Bone marrow (tissue), 2 donors: Measurements from ENCODE around the gene PPP2R3C.
"Not testable (repeated sequence)": the region's sequence is repeated elsewhere in the genome, so short reads cannot be mapped to it uniquely, and the experiment has no call there.

ENCODE experiments used
- DNase-seq, 2 donors: peaks; one replicate each; lab custom pipeline; 2025; lab: John Stamatoyannopoulos, UW

PPP2R3C gene

GRCh38 chr14:35121887-35122695, at the start of gene PPP2R3C, which contains the start of gene PRORP:
PPP2R3C (minus strand) TSS chr14:35121990; CDS start chr14:35121959, 31 bp downstream.
PRORP (plus strand) TSS chr14:35122552; CDS start chr14:35123246, 694 bp downstream.
- DNase-seq: peak; percentile 86 to 93

DNA sequence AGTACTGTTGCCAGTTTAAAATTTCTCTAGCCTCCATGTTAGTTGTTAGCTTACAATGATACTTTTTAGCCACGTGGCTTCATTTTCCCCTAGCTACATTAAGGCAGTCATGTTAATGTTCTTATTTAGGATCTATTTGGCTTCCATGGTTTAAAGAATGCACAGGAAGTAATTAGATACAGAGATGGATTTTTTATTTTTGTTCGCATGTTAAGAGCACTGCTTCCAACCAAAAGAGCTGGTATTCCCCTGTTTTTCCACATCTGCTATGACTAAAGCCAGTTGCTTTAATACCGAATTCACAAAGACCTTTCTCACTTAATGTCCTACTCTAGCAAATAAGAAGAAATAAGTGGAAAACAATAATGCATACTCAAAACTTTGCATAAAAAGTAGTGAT, 45.7 kb upstream of the PPP2R3C start:
- no peak for DNase-seq

GRCh38 chr14:35164849-35165248, 43.1 kb upstream of the PPP2R3C start:
- no peak for DNase-seq

DNA sequence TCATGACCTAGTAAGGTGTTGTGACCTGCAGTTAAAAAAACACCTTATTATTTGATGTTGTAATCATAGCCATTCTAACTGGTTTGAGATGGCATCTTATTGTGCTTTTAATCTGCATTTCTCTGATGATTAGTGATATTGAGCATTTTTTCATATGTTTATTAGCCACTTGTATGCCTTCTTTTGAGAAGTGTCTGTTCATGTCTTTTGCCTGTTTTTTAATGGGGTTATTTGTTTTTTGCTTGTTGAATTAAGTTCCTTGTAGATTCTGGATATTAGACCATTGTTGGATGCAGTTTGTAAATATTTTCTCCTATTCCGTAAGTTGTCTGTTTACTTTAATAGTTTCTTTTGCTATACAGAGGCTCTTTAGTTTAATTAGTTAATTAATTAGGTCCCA, 41.6 kb upstream of the PPP2R3C start:
- no peak for DNase-seq

- DNase-seq: no peak
Measured at GRCh38 chr14:35161231-35161630, 39.4 kb upstream of the PPP2R3C start.

DNA sequence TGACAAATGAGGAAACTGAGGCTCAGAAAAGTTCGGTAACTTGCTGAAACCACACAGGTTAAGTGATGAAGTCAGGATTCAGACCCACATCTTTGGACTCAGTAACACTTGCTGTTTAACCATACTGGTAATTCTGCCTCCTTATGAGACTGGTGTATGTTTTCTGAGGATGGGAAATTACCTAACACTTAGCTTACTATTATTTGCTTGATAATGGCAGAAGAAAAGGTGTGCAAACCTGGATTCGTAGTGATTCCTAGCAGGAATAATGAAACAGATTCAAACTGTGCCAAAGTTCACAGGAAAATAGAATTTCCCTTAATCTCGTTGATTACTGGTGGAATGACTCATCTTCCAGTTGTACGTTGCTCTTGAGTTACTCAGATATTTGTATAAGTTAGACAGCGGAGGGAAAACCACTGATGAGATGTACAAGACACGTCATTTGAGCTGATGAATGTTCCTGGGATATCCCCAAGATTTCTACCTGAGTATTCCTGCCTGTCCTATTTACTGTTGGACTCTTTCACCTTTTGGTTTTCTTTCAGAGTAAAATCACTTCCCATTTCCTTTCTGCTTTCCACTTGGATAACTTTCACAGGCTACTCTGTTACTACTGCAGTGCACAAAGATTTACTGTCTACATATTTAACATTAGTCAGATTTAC, 38.1 kb upstream of the PPP2R3C start:
- no peak for DNase-seq

DNA sequence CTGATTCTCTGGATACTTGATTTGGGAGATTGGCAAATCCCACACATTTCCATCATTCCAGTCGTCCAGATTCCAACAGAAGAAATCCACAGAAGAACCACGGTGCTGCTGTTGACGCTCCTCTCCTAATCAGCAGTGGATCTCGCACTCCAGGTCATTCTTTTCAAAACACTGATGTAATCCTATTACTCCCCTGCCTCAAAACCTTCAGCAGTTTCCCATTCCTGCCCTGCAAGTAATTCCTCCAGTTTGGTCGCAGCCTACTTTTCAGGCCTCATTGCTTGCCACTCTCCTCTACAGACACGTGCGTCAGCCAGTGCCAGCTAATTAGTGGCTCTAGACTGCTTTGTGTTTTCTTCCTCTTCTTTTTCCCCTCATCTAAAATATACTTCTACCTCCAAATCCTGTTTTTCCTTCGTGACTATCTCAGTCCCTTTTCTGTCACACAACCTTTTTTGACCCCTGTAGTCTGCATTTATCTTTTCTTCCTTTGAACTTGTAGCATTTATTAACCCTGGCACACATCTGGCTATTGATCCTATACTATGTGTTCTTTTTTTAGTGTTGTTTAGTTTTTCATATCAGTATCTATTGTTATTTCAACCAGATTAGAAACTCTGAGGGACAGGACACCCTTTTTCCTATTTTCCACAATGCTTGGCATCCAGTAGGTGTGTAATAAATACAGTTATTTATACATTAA, 37.3 kb upstream of the PPP2R3C start:
- no peak for DNase-seq

GRCh38 chr14:35158491-35158890, 36.7 kb upstream of the PPP2R3C start:
- no peak for DNase-seq

DNA sequence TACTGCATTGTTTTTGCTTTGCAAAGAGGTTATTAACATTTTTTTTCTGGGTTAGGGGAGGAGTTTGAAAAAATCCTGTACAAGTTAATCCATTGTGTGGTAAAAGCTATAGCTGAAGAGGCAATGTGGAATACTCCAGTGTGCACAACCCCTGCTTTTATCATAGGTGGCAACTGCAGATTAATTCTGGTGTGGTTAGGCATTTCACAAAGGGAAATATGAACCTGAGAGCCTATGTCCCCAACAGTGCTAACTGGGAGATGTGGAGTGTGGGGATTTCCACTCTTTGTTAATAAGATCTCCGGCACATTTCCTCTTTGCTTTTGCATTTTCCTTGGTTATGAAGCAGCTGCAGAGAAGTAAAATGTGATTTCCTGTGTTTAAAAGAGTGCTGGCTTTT, 34.2 kb upstream of the PPP2R3C start:
- DNase-seq: peak in 1 of 2 donors; percentile 45

DNA sequence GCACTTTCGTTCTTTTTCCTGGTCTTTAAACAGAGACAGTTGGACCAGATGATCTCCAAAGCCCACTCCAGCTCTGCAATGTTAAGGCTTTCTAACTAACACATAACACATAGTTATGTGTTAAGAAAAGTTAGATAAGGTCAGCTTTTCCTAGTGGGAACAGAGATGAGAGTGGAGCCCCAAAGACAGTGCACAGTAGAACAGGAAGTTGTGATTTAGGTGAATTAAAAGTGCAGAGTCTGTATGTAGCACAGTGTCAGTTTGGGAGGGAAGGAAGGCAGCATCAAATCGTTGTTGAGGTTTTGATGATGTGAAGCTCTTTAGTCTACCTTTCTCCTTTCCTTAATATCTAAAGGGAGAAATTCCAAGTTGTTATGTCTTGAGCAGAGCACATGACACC, 32.2 kb upstream of the PPP2R3C start:
- no peak for DNase-seq

GRCh38 chr14:35152531-35152930, 30.7 kb upstream of the PPP2R3C start:
- DNase-seq: not testable (repeated sequence)

DNA sequence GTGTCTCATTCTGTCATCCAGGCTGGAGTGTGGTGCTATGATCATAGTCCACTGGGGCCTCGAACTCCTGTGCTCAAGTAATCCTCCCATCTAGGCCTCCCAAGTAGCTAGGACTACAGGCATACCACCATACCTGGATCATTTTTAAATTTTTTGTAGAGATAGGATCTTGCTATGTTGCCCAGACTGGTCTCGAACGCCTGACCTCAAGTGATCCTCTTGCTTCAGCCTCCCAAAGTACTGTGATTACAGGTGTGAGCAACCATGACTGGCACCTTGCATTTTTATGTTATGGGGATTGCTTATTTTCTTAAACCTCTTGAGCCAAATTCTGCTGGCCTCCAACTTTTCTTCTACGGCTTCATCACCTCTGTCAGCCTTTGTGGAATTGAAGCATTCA, 27.4 kb upstream of the PPP2R3C start:
- DNase-seq: no peak

- DNase-seq: no peak
Measured at GRCh38 chr14:35147711-35148110, 25.9 kb upstream of the PPP2R3C start.

GRCh38 chr14:35147186-35147585, 25.4 kb upstream of the PPP2R3C start:
- DNase-seq: no peak

DNA sequence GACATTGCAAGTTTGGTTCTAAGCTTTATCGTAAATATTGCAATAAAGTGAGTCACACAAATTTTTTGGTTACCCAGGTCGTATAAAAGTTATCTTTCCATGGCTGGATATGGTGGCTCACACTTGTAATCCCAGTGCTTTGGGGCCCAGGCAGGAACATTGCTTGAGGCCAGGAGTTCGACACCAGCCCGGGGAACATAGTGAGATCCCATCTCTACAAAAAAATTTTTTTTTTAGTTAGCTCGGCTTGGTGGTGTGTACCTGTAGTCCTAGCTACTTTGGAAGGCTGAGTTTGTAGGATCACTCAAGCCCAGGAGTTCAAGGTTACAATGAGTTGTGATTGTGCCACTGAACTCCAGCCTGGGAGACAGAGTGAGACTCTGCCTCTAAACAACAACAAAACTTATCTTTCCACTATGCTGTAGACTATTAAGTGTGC, 24.9 kb upstream of the PPP2R3C start:
- no peak for DNase-seq

DNA sequence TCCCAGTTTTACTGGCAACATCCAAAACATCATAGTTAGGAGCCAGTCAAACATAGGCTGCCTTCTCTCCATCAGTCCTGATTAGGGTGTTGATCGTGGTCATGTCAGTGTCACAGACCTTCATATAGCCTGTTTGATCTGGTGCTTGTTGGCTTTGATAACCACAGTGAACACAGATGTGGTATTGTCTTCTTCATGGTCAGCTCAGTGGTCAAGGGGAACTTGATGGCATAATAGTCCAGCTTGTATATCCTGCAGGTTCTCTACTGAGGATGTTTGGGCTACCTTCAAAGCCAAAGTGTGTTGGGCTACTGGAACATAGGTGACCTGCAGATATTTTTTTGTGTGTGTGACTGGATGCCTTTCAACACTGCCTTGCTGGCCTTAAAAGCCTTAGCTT, 22.2 kb upstream of the PPP2R3C start:
- DNase-seq: no peak

DNA sequence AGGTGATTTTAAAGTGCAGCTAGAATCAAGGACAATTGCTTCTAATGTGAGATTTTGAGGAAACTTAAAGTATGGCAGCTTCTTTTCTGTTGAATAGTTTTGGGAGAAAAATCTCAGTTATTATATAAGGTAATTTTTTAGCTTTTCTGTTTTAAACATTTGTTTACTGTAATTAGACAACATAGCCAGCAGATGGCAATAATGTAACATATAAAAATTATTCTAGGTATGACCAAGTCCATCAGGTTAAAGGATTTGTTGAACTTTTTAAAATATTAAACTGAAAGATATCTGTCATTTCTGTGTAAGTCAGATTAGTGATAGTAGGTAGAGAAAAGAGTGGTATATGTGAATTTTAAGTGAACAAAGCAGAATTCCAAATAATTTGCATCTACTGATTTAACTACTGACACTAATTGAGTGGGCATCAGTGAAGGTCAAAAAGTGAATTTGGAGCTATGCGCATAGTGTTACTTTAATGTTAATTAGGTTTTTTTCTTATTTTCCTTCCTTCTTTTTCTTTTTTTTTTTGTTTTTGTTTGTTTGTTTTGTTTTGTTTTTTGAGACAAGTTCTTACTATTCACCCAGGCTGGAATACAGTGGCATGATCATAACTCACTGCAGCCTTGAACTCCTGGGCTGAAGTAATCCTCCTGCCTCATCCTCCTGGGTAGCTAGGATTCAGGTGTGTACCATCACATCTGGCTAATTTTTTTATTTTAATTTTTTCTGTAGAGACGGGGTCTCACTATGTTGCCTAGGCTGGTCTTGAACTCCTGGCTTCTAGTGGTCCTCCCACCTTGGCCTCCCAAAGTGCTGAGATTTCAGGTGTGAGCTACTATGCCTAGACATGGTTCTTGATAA, 19.2 kb upstream of the PPP2R3C start:
- DNase-seq: no peak

DNA sequence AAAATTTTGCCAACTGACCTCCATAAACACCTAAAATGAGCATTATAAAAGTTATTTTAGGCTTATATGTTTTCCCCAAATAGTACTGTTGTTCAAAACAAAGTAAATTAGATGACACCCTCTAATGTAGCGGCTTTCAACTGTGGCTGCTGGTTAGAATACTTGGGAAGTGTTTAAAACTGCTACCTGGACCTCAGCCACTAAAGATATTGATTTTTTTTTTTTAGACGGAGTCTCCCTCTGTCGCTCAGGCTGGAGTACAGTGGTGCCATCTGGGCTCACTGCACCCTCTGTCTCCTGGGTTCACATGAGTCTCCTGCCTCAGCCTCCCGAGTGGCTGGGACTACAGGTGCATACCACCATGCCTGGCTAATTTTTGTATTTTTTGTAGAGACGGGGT, 16.8 kb upstream of the PPP2R3C start:
- DNase-seq: no peak

DNA sequence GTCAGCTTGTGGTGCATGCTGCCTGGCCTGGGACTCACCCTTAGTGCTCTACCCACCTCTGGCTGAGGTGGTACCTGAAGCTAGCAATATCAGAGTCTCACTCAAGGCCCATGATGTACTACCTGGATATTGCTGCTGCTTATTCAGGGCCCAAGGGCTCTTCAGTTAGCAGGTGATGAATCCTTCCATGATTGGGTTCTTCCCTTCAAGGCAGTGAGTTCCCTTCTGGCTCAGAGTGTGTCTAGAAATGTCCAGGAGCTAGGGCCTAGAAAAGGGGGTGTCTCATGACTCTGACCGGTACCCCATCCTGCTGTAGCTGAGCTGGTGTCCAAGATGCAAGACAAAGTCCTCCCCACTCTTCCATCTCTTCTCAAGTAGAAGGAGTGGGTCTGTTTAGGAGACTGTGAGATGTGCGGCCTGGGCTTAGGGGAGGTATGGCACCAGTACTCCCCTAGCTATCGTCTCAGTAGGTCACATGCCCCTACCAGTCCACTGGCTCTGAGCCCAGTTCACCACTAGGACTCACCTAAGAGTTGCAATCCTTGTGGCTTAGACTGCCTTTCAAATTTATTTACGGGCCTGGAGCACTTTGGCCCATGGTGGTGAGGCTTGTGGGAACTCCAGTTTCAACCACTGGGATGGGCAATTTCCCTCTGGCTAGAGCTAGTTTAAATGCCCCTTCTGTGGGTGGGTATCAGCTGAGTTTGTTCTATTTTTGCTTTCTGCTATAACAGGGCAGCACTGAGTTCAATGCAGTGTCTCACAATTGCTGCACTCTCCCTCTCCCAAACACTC, 12.7 kb upstream of the PPP2R3C start:
- DNase-seq: no peak

DNA sequence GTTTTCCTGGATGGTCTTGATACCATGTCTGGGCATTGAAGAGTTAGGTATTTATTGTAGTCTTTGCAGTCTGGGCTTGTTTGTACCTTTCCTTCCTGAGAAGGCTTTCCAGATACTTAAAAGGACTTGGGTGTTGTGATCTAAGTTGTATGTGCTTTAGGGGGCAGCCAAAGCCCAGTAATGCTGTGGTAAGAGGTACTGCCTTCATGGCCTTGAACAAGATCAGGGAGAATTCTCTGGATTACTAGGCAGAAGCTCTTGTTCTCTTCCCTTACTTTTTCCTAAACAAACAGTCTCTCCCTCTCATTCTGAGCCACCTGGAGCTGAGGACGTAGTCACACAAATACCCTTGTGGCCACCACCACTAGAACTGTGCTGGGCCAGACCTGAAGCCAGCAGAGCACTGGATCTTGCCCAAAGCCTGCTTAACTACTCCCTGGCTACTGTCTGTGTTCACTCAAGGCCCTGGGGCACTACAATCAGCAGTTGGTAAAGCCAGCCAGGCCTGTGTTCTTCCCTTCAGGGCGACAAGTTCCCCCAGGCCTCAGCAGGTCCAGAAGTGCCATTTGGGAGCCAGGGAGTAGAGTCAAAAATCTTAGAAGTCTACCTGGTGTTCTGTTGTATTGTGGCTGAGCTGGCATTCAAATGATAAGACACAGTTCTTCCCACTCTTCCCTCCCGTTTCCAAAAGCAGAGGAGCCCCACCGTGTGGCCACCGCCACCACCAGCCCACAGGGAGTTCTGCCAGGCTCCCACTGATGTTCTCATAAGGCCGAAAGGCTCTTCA, 11.9 kb upstream of the PPP2R3C start:
- no peak for DNase-seq
